SK-N-SH (cell line): Measurements from ENCODE around the gene ADGRL3. TPM values are rescaled to one million over a fixed set of nuclear protein-coding genes. Genes with fewer than 3 reads are reported as not detected.

Source experiments
- CTCF ChIA-PET: fragments of 300-600, 350-600 bp; formaldehyde crosslinking; extraction: SDS; loops from one replicate; lab custom pipeline; 2021; lab: Yijun Ruan, JAX
- POLR2A ChIA-PET: fragments of 350-600 bp; sonication (Branson Sonifier 250); formaldehyde crosslinking; extraction: SDS; loops from one replicate; lab custom pipeline; 2020; ENCODE audit warnings: antibody characterized with exemption, inconsistent platforms; lab: Yijun Ruan, JAX
- DNase-seq: peaks from one replicate; pipeline ENCODE4 v3.0.0; 2012
- H2AFZ ChIP-seq: fragments of 200-600 bp; sonication (generic); 2 replicates; pipeline ENCODE4 v1.8.1; 2016; ENCODE audit warnings: antibody characterized with exemption, mild to moderate bottlenecking, low read depth
- H3F3A ChIP-seq: fragments of 200-600 bp; sonication (generic); replicated peaks from 2 replicates; pipeline ENCODE3; 2016; ENCODE audit warnings: antibody characterized with exemption, mild to moderate bottlenecking; ENCODE audit not compliant: insufficient read depth
- H3K27ac ChIP-seq, 2 experiments: fragments of 200-500 bp in 1 of 2; fragments of 200-600 bp in 1 of 2; sonication (Bioruptor generic) in 1 of 2; sonication (generic), shearing (Covaris generic) in 1 of 2; 2 replicates each; pipeline versions ENCODE4 v1.5.1 to v1.6.1; 2014 to 2016; ENCODE audit warnings: low read depth in 2 of 2, inconsistent platforms in 1 of 2, low read length in 1 of 2, mild to moderate bottlenecking in 1 of 2, mixed read lengths in 1 of 2
- H3K27me3 ChIP-seq: fragments of 200-600 bp; sonication (generic), shearing (Covaris generic); 2 replicates; pipeline ENCODE4 v1.6.1; 2016; ENCODE audit warnings: mixed run types; ENCODE audit not compliant: insufficient read depth
- H3K36me3 ChIP-seq, 2 experiments: fragments of 200-500 bp in 1 of 2; fragments of 200-600 bp in 1 of 2; sonication (Bioruptor generic) in 1 of 2; sonication (generic) in 1 of 2; replicated peaks in 1 of 2; 2 replicates each; pipeline versions ENCODE3 to v1.5.1; 2014 to 2016; ENCODE audit warnings: low read length in 1 of 2, mild to moderate bottlenecking in 1 of 2; ENCODE audit not compliant: insufficient read depth in 2 of 2, control insufficient read depth in 1 of 2
- H3K4me1 ChIP-seq, 2 experiments: fragments of 200-500 bp in 1 of 2; fragments of 200-600 bp in 1 of 2; sonication (Bioruptor generic) in 1 of 2; sonication (generic), shearing (Covaris generic) in 1 of 2; 2 replicates each; pipeline versions ENCODE4 v1.5.1 to v1.6.1; 2014 to 2016; ENCODE audit warnings: low read depth in 1 of 2, low read length in 1 of 2, mixed run types in 1 of 2; ENCODE audit not compliant: insufficient read depth in 2 of 2, control insufficient read depth in 1 of 2
- H3K4me2 ChIP-seq: fragments of 200-600 bp; sonication (generic), shearing (Covaris generic); 2 replicates; pipeline ENCODE4 v1.6.1; 2017; ENCODE audit warnings: mixed run types
- H3K4me3 ChIP-seq, 2 experiments: fragments of 200-500 bp in 1 of 2; fragments of 200-600 bp in 1 of 2; sonication (Bioruptor generic) in 1 of 2; sonication (generic), shearing (Covaris generic) in 1 of 2; 2 replicates each; pipeline versions ENCODE4 v1.5.1 to v1.8.1; 2014 to 2016; ENCODE audit warnings: low read depth in 2 of 2, inconsistent platforms in 1 of 2, low read length in 1 of 2, mild to moderate bottlenecking in 1 of 2, mixed read lengths in 1 of 2, moderate library complexity in 1 of 2
- H3K79me2 ChIP-seq: fragments of 200-600 bp; sonication (generic); 2 replicates; pipeline ENCODE4 v1.8.1; 2017; ENCODE audit warnings: mild to moderate bottlenecking; ENCODE audit not compliant: insufficient read depth
- H3K9ac ChIP-seq: fragments of 200-600 bp; sonication (generic); 2 replicates; pipeline ENCODE4 v1.6.1; 2017; ENCODE audit warnings: mixed run types
- H3K9me2 ChIP-seq: fragments of 200-600 bp; sonication (generic); 2 replicates; pipeline ENCODE4 v1.6.1; 2017; ENCODE audit warnings: mixed run types
- H3K9me3 ChIP-seq: fragments of 200-600 bp; sonication (generic); 2 replicates; pipeline ENCODE4 v1.6.1; 2017; ENCODE audit warnings: mixed run types, mild to moderate bottlenecking, moderate library complexity
- H4K20me1 ChIP-seq: fragments of 200-600 bp; sonication (generic); 2 replicates; pipeline ENCODE4 v1.6.1; 2017; ENCODE audit warnings: mild to moderate bottlenecking, mixed run types; ENCODE audit not compliant: insufficient read depth
- CHD2 ChIP-seq: fragments of 150-350 bp; IDR thresholded peaks from 2 replicates; pipeline ENCODE4 v1.6.1; 2018; ENCODE audit warnings: low read length; ENCODE audit not compliant: partially characterized antibody
- ELF1 ChIP-seq: IDR thresholded peaks from 2 replicates; pipeline ENCODE4 v1.4.0; 2012
- FOXJ3 ChIP-seq: sonication (generic); formaldehyde crosslinking; IDR thresholded peaks from 2 replicates; pipeline ENCODE4 v1.5.1; 2020; ENCODE audit warnings: mild to moderate bottlenecking, missing genetic modification reagents
- FOXM1 ChIP-seq: IDR thresholded peaks from 2 replicates; pipeline ENCODE4 v1.4.0; 2012; ENCODE audit warnings: low read depth, mild to moderate bottlenecking
- JUND ChIP-seq: IDR thresholded peaks from 2 replicates; pipeline ENCODE4 v1.4.0; 2012
- MEF2A ChIP-seq: IDR thresholded peaks from 2 replicates; pipeline ENCODE4 v1.4.0; 2012; ENCODE audit warnings: low read depth, borderline replicate concordance
- MXI1 ChIP-seq: IDR thresholded peaks from 2 replicates; pipeline ENCODE4 v1.6.1; 2012; ENCODE audit warnings: mild to moderate bottlenecking, low read depth, low read length, improper control_type of control experiment
- NFIC ChIP-seq: IDR thresholded peaks from 2 replicates; pipeline ENCODE4 v1.4.0; 2012; ENCODE audit warnings: borderline replicate concordance
- NRF1 ChIP-seq: IDR thresholded peaks from 2 replicates; pipeline ENCODE4 v1.6.1; 2012; ENCODE audit warnings: low read depth, mild to moderate bottlenecking, low read length
- POLR2AphosphoS5 ChIP-seq: IDR thresholded peaks from 2 replicates; pipeline ENCODE4 v1.6.1; 2012; ENCODE audit warnings: low read depth, low read length
- RAD21 ChIP-seq: IDR thresholded peaks from 2 replicates; pipeline ENCODE4 v1.6.1; 2012; ENCODE audit warnings: mild to moderate bottlenecking, low read length
- RXRA ChIP-seq: IDR thresholded peaks from 2 replicates; pipeline ENCODE4 v1.4.0; 2012; ENCODE audit warnings: low read depth, mild to moderate bottlenecking, borderline replicate concordance
- SIN3A ChIP-seq: IDR thresholded peaks from 2 replicates; pipeline ENCODE4 v1.6.1; 2012; ENCODE audit warnings: low read depth, mild to moderate bottlenecking, low read length, moderate library complexity, borderline replicate concordance
- SMC3 ChIP-seq: IDR thresholded peaks from 2 replicates; pipeline ENCODE4 v1.6.1; 2012; ENCODE audit warnings: low read depth, low read length, improper control_type of control experiment
- TAF1 ChIP-seq: IDR thresholded peaks from 2 replicates; pipeline ENCODE4 v1.6.1; 2012; ENCODE audit warnings: low read depth, mild to moderate bottlenecking, low read length, moderate library complexity, borderline replicate concordance
- YY1 ChIP-seq: IDR thresholded peaks from 2 replicates; pipeline ENCODE4 v1.4.0; 2012; ENCODE audit warnings: low read depth, mild to moderate bottlenecking
- WGBS: methylation state at CpG from one replicate; pipeline ENCODE4 v1.1.6; 2017; ENCODE audit warnings: low lambda C conversion rate; 5-methylcytosine and 5-hydroxymethylcytosine counted together
- polyA plus RNA-seq, 3 experiments: library from polyadenylated mRNA; depleted of rRNA; stranded (reverse); fragments of >200 nt; gene quantifications; 2 replicates each; pipeline ENCODE4 v1.2.3, GENCODE V29; 2012
- TF ChIP-seq, protein P1 (sequence below): fragments of 200-600 bp; sonication (generic); IDR thresholded peaks from 2 replicates; pipeline ENCODE4 v1.6.1; 2017; ENCODE audit warnings: antibody characterized with exemption, mild to moderate bottlenecking, moderate library complexity
- TF ChIP-seq, protein P2 (sequence below): IDR thresholded peaks from 2 replicates; pipeline ENCODE4 v1.6.1; 2012; ENCODE audit warnings: mild to moderate bottlenecking, low read depth, low read length, moderate library complexity
- TF ChIP-seq, protein P3 (sequence below): IDR thresholded peaks from 2 replicates; pipeline ENCODE4; 2012
- TF ChIP-seq, protein P4 (sequence below): IDR thresholded peaks from 2 replicates; pipeline ENCODE4 v1.4.0; 2012; ENCODE audit warnings: low read depth

ADGRL3 gene
- polyA plus RNA-seq, 1 of the 3 experiments (the other 2 are of a cell fraction), result 0.03 TPM

DNA sequence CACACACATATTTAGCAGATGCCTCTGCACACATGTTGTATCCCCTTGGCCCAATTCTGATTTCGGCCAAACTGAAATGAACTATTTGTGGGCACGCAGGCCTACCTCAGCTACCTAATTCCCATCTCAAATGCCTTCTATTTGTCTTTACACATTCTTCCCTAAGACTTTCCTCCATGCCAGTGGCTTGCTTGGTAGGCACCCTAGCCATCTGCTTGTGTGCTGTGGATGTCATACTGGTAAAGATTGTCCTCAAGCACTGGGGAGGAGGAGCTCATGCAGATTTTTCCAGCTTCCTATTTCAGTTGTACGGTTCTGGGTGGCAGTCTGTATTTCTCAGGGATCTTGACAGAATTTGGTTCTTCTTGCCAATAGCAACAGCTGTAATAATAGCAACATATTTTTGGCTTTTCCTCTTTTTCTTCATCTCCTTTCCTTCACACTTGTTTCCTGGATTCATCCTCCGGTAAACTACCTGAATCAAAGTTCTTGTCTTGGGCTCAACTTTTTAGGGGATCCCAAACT lies 514.3 kb downstream of the ADGRL3 start:
- DNase-seq, result no peak
- ChIA-PET CTCF (interaction anchor here (2.8 kb wide), 1 partner anchor 27 kb away, joined by 8 read pairs; no protein-coding TSS in a partner anchor), POLR2A (no interaction called here)
- H3K4me1 ChIP-seq, result no peaks in the 10 kb centered on the region
- TF ChIP-seq MXI1 (no peak), YY1 (no peak), RAD21 (no peak), RXRA (no peak), TAF1 (no peak), POLR2AphosphoS5 (no peak), CHD2 (no peak), FOXM1 (no peak), FOXJ3 (CRISPR knock-in tag) (no peak), ELF1 (no peak), JUND (no peak), NFIC (no peak), NRF1 (no peak), MEF2A (no peak), SIN3A (no peak), SMC3 (no peak)
- TF ChIP-seq, protein P1, sequence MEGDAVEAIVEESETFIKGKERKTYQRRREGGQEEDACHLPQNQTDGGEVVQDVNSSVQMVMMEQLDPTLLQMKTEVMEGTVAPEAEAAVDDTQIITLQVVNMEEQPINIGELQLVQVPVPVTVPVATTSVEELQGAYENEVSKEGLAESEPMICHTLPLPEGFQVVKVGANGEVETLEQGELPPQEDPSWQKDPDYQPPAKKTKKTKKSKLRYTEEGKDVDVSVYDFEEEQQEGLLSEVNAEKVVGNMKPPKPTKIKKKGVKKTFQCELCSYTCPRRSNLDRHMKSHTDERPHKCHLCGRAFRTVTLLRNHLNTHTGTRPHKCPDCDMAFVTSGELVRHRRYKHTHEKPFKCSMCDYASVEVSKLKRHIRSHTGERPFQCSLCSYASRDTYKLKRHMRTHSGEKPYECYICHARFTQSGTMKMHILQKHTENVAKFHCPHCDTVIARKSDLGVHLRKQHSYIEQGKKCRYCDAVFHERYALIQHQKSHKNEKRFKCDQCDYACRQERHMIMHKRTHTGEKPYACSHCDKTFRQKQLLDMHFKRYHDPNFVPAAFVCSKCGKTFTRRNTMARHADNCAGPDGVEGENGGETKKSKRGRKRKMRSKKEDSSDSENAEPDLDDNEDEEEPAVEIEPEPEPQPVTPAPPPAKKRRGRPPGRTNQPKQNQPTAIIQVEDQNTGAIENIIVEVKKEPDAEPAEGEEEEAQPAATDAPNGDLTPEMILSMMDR, result no peak
- TF ChIP-seq, protein P2, sequence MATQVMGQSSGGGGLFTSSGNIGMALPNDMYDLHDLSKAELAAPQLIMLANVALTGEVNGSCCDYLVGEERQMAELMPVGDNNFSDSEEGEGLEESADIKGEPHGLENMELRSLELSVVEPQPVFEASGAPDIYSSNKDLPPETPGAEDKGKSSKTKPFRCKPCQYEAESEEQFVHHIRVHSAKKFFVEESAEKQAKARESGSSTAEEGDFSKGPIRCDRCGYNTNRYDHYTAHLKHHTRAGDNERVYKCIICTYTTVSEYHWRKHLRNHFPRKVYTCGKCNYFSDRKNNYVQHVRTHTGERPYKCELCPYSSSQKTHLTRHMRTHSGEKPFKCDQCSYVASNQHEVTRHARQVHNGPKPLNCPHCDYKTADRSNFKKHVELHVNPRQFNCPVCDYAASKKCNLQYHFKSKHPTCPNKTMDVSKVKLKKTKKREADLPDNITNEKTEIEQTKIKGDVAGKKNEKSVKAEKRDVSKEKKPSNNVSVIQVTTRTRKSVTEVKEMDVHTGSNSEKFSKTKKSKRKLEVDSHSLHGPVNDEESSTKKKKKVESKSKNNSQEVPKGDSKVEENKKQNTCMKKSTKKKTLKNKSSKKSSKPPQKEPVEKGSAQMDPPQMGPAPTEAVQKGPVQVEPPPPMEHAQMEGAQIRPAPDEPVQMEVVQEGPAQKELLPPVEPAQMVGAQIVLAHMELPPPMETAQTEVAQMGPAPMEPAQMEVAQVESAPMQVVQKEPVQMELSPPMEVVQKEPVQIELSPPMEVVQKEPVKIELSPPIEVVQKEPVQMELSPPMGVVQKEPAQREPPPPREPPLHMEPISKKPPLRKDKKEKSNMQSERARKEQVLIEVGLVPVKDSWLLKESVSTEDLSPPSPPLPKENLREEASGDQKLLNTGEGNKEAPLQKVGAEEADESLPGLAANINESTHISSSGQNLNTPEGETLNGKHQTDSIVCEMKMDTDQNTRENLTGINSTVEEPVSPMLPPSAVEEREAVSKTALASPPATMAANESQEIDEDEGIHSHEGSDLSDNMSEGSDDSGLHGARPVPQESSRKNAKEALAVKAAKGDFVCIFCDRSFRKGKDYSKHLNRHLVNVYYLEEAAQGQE, result no peak
- TF ChIP-seq, protein P3, sequence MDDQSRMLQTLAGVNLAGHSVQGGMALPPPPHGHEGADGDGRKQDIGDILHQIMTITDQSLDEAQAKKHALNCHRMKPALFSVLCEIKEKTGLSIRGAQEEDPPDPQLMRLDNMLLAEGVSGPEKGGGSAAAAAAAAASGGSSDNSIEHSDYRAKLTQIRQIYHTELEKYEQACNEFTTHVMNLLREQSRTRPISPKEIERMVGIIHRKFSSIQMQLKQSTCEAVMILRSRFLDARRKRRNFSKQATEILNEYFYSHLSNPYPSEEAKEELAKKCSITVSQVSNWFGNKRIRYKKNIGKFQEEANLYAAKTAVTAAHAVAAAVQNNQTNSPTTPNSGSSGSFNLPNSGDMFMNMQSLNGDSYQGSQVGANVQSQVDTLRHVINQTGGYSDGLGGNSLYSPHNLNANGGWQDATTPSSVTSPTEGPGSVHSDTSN, result no peak
- TF ChIP-seq, protein P4, sequence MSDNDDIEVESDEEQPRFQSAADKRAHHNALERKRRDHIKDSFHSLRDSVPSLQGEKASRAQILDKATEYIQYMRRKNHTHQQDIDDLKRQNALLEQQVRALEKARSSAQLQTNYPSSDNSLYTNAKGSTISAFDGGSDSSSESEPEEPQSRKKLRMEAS, result no peak
- H3K9me3 ChIP-seq, result no peaks in the 10 kb centered on the region
- H3K27ac ChIP-seq, result no peak overlapping the region
- no peaks in the 10 kb centered on the region for H4K20me1 ChIP-seq
- H3K4me2 ChIP-seq, result no peak overlapping the region
- H3K9ac ChIP-seq, result no peak overlapping the region
- no peaks in the 10 kb centered on the region for H3K9me2 ChIP-seq
- H3K27me3 ChIP-seq, result no peaks in the 10 kb centered on the region
- H3K36me3 ChIP-seq, result no peaks in the 10 kb centered on the region
- no peaks in the 10 kb centered on the region for H3K79me2 ChIP-seq
- 45% methylated on average over 4 of the region's 4 CpGs for WGBS
- no peak overlapping the region for H2AFZ ChIP-seq
- no peak overlapping the region for H3K4me3 ChIP-seq
- H3F3A ChIP-seq, result no peaks in the 10 kb centered on the region
